ENCODE results near the gene KPTN.

DNA sequence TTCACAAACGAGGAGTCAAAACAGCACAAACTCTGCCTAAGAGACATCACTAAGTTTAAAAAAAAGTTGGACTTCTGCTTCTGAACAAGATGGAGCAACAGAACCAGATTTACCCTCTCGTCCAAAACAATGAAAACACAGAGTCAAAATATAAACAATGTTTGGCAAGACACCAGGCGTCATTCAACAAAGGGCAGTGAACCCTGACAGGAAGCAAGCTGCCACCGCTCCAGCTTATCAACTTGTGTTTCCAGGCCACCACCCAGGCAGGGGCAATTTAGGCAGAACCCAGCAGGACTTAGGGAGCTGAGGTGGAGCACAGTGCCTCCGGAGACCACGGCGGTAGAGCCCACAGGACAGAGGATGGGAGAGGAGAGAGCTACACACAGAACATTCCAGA is 39.5 kb upstream of the KPTN start:
- TF ChIP-seq POLR2AphosphoS5 (IDR thresholded peaks at IDR 0.05; ENCODE audit: low read depth, low read length) (no peak), MAFK (conservative IDR thresholded peaks at IDR 0.05 in 1 of 2, IDR thresholded peaks at IDR 0.05 in 1 of 2; ENCODE audit: low read length in 2 of 2) (no peak), TEAD2 (CRISPR knock-in tag; IDR thresholded peaks at IDR 0.05) (no peak), BRCA1 (CRISPR knock-in tag; IDR thresholded peaks at IDR 0.05) (no peak), SRSF4 (IDR thresholded peaks at IDR 0.05; ENCODE audit: low read depth, low read length, poor library complexity, severe bottlenecking) (no peak), HHEX (CRISPR knock-in tag; IDR thresholded peaks at IDR 0.05) (no peak), HDAC6 (IDR thresholded peaks at IDR 0.05; ENCODE audit: low read depth, low read length) (no peak)
